SH-SY5Y (cell line): Measurements from ENCODE around the gene WWOX.

Source experiments
- GATA2 ChIP-seq: IDR thresholded peaks from 2 replicates; pipeline ENCODE4 v1.6.1; 2011; ENCODE audit warnings: mild to moderate bottlenecking, low read depth, low read length
- GATA3 ChIP-seq: IDR thresholded peaks from 2 replicates; pipeline ENCODE4 v1.6.1; 2011; ENCODE audit warnings: low read depth, mild to moderate bottlenecking, low read length, moderate library complexity

GRCh38 chr16:78957317-78958100 is 858.1 kb downstream of the WWOX start:
- no peak for TF ChIP-seq GATA2
- no peak for TF ChIP-seq GATA3
